Adrenal gland (tissue), 12 donors: ENCODE results near the gene SHISA6. TPM values are rescaled to one million over a fixed set of nuclear protein-coding genes. Genes with fewer than 3 reads are reported as not detected.

ENCODE experiments used
- DNase-seq, 7 donors: peaks; one replicate each; pipeline ENCODE4 v3.0.0-alpha.2; 2019 to 2020
- H3K27ac ChIP-seq, 5 donors: fragments of 200-600 bp; sonication (generic) in 4 of 5; 1 replicate in 3 of 5; 2 replicates in 2 of 5; pipeline versions ENCODE4 v1.5.1 to v1.8.0; 2016 to 2020; ENCODE audit warnings: mild to moderate bottlenecking in 1 of 5
- H3K27me3 ChIP-seq: fragments of 200-600 bp; 2 replicates; pipeline ENCODE4 v1.8.0; 2021
- H3K36me3 ChIP-seq, 2 donors: fragments of 200-600 bp; replicated peaks in 1 of 2; 1 replicate in 1 of 2; 2 replicates in 1 of 2; pipeline versions ENCODE4 v1.5.1 to v1.8.0; 2018 to 2022
- H3K4me1 ChIP-seq, 2 donors: fragments of 200-600 bp; replicated peaks in 1 of 2; 1 replicate in 1 of 2; 2 replicates in 1 of 2; pipeline versions ENCODE4 v1.5.1 to v1.8.0; 2018 to 2021
- H3K4me3 ChIP-seq, 4 donors: fragments of 200-600 bp; sonication (generic) in 3 of 4; one replicate each; pipeline ENCODE4 v1.5.1; 2016 to 2018
- H3K9me3 ChIP-seq, 3 donors: fragments of 200-600 bp; sonication (generic) in 1 of 3; replicated peaks in 1 of 3; 1 replicate in 2 of 3; 2 replicates in 1 of 3; pipeline versions ENCODE4 v1.5.1 to v1.8.0; 2016 to 2021
- CTCF ChIP-seq, 6 experiments: fragments of 450-650 bp in 4 of 6; fragments of 200-600 bp in 2 of 6; sonication (generic) in 1 of 6; IDR thresholded peaks; 1 replicate in 5 of 6; 2 replicates in 1 of 6; pipeline versions ENCODE4 v1.5.1 to v1.8.0; 2016 to 2021; ENCODE audit warnings: antibody characterized with exemption in 6 of 6, mild to moderate bottlenecking in 2 of 6, moderate library complexity in 1 of 6
- POLR2A ChIP-seq, 2 donors: fragments of 450-650 bp; IDR thresholded peaks; one replicate each; pipeline ENCODE4 v1.6.1; 2017; ENCODE audit warnings: antibody characterized with exemption in 2 of 2, mild to moderate bottlenecking in 2 of 2, moderate library complexity in 1 of 2
- WGBS, 4 donors: extraction: QIAGEN DNeasy Blood & Tissue Kit in 2 of 4; methylation state at CpG; one replicate each; pipeline versions ENCODE4 v1.1.5 to v1.1.7; 2013 to 2017; 5-methylcytosine and 5-hydroxymethylcytosine counted together
- intact Hi-C, 2 donors: fragments of 100-400 bp; cut with DNase I; formaldehyde crosslinking; loops; one replicate each; pipeline versions ENCODE4 v1.14.1 to v1.15.0; 2022 to 2023
- polyA plus RNA-seq, 3 donors: library from polyadenylated mRNA; stranded (reverse); fragments of 200-250 nt in 2 of 3; fragments of 350-450 nt in 1 of 3; fragmentation: Illumina TruSeq in 1 of 3; extraction: RNeasy Lipid Tissue Mini Kit (QIAGEN cat#74804) in 1 of 3; gene quantifications; one replicate each; pipeline ENCODE4 v1.2.3, GENCODE V29; 2013 to 2014
- total RNA-seq, 9 donors: library from RNA; depleted of rRNA in 4 of 9; stranded (reverse); fragments of >200 nt in 4 of 9; fragments of 120-200 nt in 1 of 9; fragmentation: NEBNext Ultra II Directional in 1 of 9; extraction: Animal tissue kit (Norgen Biotek cat#: 25700) in 1 of 9; gene quantifications; one replicate each; pipeline versions ENCODE4 v1.1.0 to v1.2.4, GENCODE V29; 2013 to 2023
- donor health status: healthy with polysubstance abuse.
- donor health status: Bipolar disorder and iron deficiency.
- donor health status: DM: yes; HTN: yes; CAD: no.
- donor health status: DM: no; HTN: no; CAD: no.
- donor health status: DM: no; HTN: no; CAD: no.
- donor health status: DM: yes; HTN: yes; CAD: no.

Gene SHISA6
- total and polyA plus RNA-seq, 12 donors: 0.09 to 2.0 (median 0.57) TPM

- intact Hi-C loops: no loop called here
- WGBS, 4 donors: 79 to 94% (median 85%) methylated on average over 1 of the region's 1 CpG
- no peak for DNase-seq
- no peak for TF ChIP-seq CTCF (IDR thresholded peaks at IDR 0.05)
- no peak for TF ChIP-seq POLR2A (IDR thresholded peaks at IDR 0.05)
- Histone ChIP-seq H3K36me3 (no peaks in the 10 kb centered on the region), H3K4me3 (no peak overlapping the region), H3K27ac (no peak overlapping the region), H3K4me1 (no peaks in the 10 kb centered on the region), H3K27me3 (no peaks in the 10 kb centered on the region), H3K9me3 (no peaks in the 10 kb centered on the region)
These were observed 320.3 kb downstream of the SHISA6 start for GRCh38 chr17:11561281-11561680.

- DNase-seq: no peak
- no peaks in the 10 kb centered on the region for H3K9me3 ChIP-seq
- no peaks in the 10 kb centered on the region for H3K36me3 ChIP-seq
- 72 to 82% (median 77%) methylated on average over 2 of the region's 2 CpGs for WGBS, 4 donors
- no peak for TF ChIP-seq CTCF (IDR thresholded peaks at IDR 0.05)
- no peak for TF ChIP-seq POLR2A (IDR thresholded peaks at IDR 0.05)
- intact Hi-C loops: no loop called here
- H3K27ac ChIP-seq: no peak overlapping the region
- no peaks in the 10 kb centered on the region for H3K4me1 ChIP-seq
- H3K4me3 ChIP-seq: no peak overlapping the region
- H3K27me3 ChIP-seq: no peaks in the 10 kb centered on the region
These were observed 320.7 kb downstream of the SHISA6 start for GRCh38 chr17:11561702-11562101.

GRCh38 chr17:11564589-11565380 lies 323.8 kb downstream of the SHISA6 start:
- TF ChIP-seq CTCF (IDR thresholded peaks at IDR 0.05) (no peak), POLR2A (IDR thresholded peaks at IDR 0.05) (no peak)
- Histone ChIP-seq H3K27ac (no peak overlapping the region), H3K9me3 (no peaks in the 10 kb centered on the region), H3K36me3 (no peaks in the 10 kb centered on the region), H3K27me3 (no peaks in the 10 kb centered on the region), H3K4me3 (no peak overlapping the region), H3K4me1 (no peaks in the 10 kb centered on the region)
- intact Hi-C loops: no loop called here
- DNase-seq: no peak
- WGBS, 4 donors: 38 to 52% (median 50%) methylated on average over 3 of the region's 3 CpGs

GRCh38 chr17:11565591-11565990 lies 324.6 kb downstream of the SHISA6 start:
- WGBS, 4 donors: 37 to 72% (median 63%) methylated on average over 4 of the region's 4 CpGs
- no peak overlapping the region for H3K27ac ChIP-seq
- no peaks in the 10 kb centered on the region for H3K27me3 ChIP-seq
- DNase-seq: no peak
- TF ChIP-seq CTCF (IDR thresholded peaks at IDR 0.05) (no peak), POLR2A (IDR thresholded peaks at IDR 0.05) (no peak)
- no peaks in the 10 kb centered on the region for H3K4me1 ChIP-seq
- no peak overlapping the region for H3K4me3 ChIP-seq
- H3K9me3 ChIP-seq: no peaks in the 10 kb centered on the region
- no peaks in the 10 kb centered on the region for H3K36me3 ChIP-seq
- intact Hi-C loops: no loop called here
